Subcutaneous abdominal adipose tissue (tissue), 5 donors: ENCODE measurements around the gene IPPK.
A peak's percentile ranks its signal among the peaks of the same experiment; 100 is the strongest.

ENCODE experiments used
- H3K27ac ChIP-seq: one replicate; pipeline ENCODE4 v1.7.0; 2013; ENCODE audit warnings: low read depth, mild to moderate bottlenecking, inconsistent platforms, low read length, moderate library complexity
- H3K27me3 ChIP-seq, 5 donors: one replicate each; pipeline ENCODE4 v1.7.0; 2013; ENCODE audit warnings: low read length in 5 of 5, inconsistent platforms in 1 of 5; ENCODE audit not compliant: control insufficient read depth in 5 of 5, insufficient read depth in 4 of 5
- H3K36me3 ChIP-seq, 5 donors: one replicate each; pipeline ENCODE4 v1.7.0; 2013; ENCODE audit warnings: low read length in 5 of 5; ENCODE audit not compliant: control insufficient read depth in 5 of 5, insufficient read depth in 5 of 5
- H3K4me1 ChIP-seq, 5 donors: one replicate each; pipeline ENCODE4 v1.7.0; 2013; ENCODE audit warnings: low read length in 5 of 5, mild to moderate bottlenecking in 3 of 5, moderate library complexity in 1 of 5; ENCODE audit not compliant: control insufficient read depth in 5 of 5, insufficient read depth in 5 of 5
- H3K4me3 ChIP-seq, 5 donors: one replicate each; pipeline ENCODE4 v1.7.0; 2013; ENCODE audit warnings: low read length in 5 of 5, low read depth in 1 of 5
- H3K9ac ChIP-seq, 5 donors: one replicate each; pipeline ENCODE4 v1.7.0; 2013; ENCODE audit warnings: low read length in 5 of 5, mild to moderate bottlenecking in 4 of 5, moderate library complexity in 3 of 5
- H3K9me3 ChIP-seq, 5 donors: one replicate each; pipeline ENCODE4 v1.7.0; 2013; ENCODE audit warnings: low read length in 5 of 5; ENCODE audit not compliant: control insufficient read depth in 5 of 5
- donor health status: healthy.
- donor health status: healthy.
- donor health status: healthy.
- donor health status: healthy.
- donor health status: healthy.

IPPK gene

DNA sequence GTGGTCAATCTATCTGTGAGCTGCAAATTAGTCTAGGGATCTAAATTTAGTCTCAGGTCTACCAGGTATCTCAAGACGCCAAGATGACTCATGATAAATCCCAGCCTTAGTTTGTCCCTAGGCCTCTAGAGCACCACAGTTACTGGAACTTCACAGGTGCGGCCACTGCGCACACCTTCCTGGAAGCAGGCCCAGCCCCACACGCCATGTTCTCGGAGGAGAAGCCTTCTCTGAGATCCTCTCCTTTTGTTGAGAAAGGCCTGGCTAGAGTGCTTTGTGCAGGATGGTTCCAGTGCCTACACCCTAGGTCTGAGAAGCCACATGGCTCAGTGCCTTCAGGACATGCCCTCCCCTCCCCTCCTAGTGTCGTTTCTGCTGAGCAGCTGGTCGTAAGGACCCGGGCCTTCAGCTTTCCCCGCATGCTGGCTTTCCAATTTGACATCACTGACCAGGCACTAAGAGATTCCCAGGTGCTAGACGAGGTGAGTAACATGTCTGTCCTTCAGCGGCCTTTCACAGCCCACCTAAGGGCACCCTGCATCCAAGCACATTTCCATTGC lies 51.9 kb downstream of the IPPK start:
- Histone ChIP-seq H3K27ac (peak overlapping the region; percentile 17), H3K4me3 (no peak overlapping the region), H3K4me1 (peaks cover 4 to 42% (median 36%) of the 10 kb centered on the region in 5 donors), H3K9me3 (no peaks in the 10 kb centered on the region), H3K9ac (no peak overlapping the region), H3K36me3 (peaks cover 0 to 67% (median 41%) of the 10 kb centered on the region in 5 donors), H3K27me3 (no peaks in the 10 kb centered on the region)

DNA sequence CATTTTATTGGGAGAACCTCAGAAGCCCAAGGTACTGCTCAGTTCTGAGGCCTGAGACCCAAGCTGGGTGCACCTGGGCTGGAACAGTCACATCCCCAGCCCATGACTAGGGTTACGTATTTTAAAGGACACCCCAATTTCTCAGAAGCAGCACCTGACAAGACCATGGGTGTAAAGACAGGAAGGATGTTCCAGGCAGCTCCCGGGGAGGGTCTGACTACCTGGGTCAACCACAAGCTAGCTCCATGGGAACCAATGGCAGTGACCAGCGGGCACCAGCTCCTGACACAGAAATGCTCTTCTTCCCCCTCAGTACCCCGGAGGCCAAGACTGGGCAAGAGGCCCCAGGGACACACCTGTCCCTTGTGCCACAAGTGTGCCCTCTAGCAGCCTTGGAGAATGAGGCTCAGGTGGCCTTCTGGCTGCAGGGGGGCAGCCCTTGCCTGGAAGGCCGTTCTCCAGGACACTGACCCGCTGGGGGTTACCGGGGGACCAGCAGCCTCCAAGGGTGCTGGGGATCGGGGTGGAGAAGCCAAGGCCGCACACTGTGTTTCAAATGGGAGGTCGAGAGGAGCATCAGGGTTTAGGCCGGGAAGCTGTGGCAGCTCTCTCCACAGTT lies 52.6 kb downstream of the IPPK start:
- H3K4me3 ChIP-seq: no peak overlapping the region
- H3K27me3 ChIP-seq: no peaks in the 10 kb centered on the region
- H3K27ac ChIP-seq: peak overlapping the region; percentile 74
- H3K4me1 ChIP-seq: peaks cover 4 to 42% (median 36%) of the 10 kb centered on the region in 5 donors
- H3K36me3 ChIP-seq: peaks cover 0 to 73% (median 46%) of the 10 kb centered on the region in 5 donors
- H3K9ac ChIP-seq: no peak overlapping the region
- no peaks in the 10 kb centered on the region for H3K9me3 ChIP-seq

DNA sequence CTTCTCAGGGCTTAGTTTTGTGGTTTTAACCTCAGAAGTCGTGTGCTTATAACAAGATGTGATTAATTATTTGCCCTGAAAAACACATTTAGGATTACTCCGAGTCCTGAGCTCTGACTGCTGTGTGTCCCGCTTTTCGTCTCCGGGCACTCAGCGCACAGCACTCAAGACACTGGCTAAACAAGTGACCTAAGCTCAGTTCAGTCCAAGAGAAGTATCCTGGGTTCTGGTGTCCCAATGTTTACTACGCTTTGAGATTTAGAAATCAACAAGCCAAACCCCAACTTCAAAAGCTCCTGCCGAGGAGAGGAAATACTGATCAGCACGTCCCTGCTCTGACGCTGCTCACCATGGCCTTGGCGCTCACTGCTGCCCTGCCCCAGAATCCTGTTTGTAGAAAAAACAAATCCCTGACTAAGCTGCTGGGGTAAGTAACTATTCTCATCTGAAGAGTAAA lies 53.2 kb downstream of the IPPK start:
- peaks cover 7 to 48% (median 41%) of the 10 kb centered on the region in 5 donors for H3K4me1 ChIP-seq
- H3K9me3 ChIP-seq: no peaks in the 10 kb centered on the region
- H3K4me3 ChIP-seq: peak overlapping the region in 4 of 5 donors; percentile 3 to 38 (median 14)
- peak overlapping the region; percentile 74 for H3K27ac ChIP-seq
- H3K27me3 ChIP-seq: no peaks in the 10 kb centered on the region
- peaks cover 0 to 79% (median 48%) of the 10 kb centered on the region in 5 donors for H3K36me3 ChIP-seq
- peak overlapping the region in 3 of 5 donors; percentile 37 to 54 (median 50) for H3K9ac ChIP-seq

DNA sequence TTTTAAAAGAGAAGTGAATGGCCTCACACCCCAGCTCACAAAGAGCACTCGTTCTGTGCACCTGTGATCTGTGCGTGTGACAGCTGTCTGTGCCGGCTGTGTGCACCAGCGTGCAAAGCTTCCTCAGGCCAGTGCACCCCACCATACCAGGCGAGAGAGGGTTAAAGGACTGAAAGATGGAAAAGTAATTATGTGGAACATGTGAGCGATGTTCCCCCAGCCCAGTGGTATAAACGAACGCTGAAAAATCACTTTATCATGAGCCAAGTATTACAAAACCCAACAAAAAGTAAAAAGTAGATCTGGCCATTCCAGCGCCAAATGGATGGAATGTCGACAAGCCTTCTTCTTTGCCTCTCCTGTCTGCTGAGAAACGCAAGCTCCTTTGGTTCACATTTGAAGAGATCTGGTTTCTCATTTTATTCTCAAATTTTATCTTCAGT lies 53.7 kb downstream of the IPPK start:
- H3K9me3 ChIP-seq: no peaks in the 10 kb centered on the region
- H3K9ac ChIP-seq: peak overlapping the region in 3 of 5 donors; percentile 37 to 54 (median 50)
- peak overlapping the region; percentile 74 for H3K27ac ChIP-seq
- peaks cover 8 to 52% (median 45%) of the 10 kb centered on the region in 5 donors for H3K4me1 ChIP-seq
- peaks cover 0 to 81% (median 49%) of the 10 kb centered on the region in 5 donors for H3K36me3 ChIP-seq
- H3K27me3 ChIP-seq: no peaks in the 10 kb centered on the region
- H3K4me3 ChIP-seq: peak overlapping the region in 4 of 5 donors; percentile 3 to 38 (median 9)

DNA sequence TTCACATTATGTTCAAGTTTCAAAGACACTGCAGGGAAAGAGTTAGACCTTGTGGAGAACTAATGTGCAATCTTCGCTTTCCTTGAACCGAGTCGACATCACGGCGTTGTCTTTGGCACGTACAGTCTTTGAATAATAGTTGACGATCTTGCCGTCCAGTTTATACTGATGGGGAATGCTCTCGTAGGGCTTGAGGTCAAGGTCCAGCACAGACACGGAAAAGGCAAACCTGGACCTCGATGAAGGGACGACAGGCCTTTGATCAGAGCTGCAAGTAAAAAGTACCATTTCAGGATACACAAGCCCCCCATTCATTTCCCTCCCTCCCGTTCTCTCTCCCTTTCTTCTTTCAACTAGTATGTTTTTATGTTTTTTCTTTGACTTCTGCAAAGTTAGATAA lies 54.1 kb downstream of the IPPK start:
- Histone ChIP-seq H3K4me3 (peak overlapping the region in 1 of 5 donors; percentile 38), H3K27ac (peak overlapping the region; percentile 74), H3K36me3 (peaks cover 0 to 86% (median 49%) of the 10 kb centered on the region in 5 donors), H3K4me1 (peaks cover 9 to 57% (median 50%) of the 10 kb centered on the region in 5 donors), H3K9me3 (no peaks in the 10 kb centered on the region), H3K9ac (no peak overlapping the region), H3K27me3 (no peaks in the 10 kb centered on the region)

DNA sequence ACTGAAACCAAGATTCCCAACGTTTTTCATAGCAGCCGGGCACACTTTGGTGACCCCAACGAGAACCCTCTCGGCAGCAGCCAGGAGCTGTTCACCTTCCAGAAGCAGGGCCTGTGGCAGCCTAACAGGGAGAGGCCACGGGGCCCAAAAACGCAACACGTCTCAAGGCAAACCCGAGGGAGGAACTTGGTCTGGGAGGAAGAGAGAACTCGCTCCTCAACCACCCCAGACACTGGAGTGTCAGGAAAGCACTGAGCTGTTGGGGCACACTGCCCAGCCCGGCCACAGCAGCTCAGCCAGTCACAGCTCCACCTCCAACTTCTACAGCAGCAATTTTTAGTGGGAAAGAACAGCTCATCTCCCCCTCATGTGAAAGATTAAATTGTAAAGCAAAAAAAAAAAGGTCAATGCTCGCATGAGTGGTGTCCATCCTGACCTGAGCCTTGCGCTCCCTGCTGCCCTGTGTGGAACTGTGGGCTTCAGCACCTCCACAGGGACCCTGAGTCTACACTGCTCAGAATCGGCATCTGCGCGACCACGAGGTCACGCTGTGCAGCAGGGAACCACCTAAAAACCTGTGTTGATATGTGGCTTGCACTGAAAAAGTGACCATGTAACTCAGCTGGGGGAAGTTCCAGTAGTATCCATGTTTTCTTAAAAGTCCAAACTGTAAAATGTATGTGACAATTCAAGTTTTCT lies 55.0 kb downstream of the IPPK start:
- no peak overlapping the region for H3K27ac ChIP-seq
- peaks cover 0 to 86% (median 49%) of the 10 kb centered on the region in 5 donors for H3K36me3 ChIP-seq
- H3K4me1 ChIP-seq: peaks cover 13 to 65% (median 54%) of the 10 kb centered on the region in 5 donors

DNA sequence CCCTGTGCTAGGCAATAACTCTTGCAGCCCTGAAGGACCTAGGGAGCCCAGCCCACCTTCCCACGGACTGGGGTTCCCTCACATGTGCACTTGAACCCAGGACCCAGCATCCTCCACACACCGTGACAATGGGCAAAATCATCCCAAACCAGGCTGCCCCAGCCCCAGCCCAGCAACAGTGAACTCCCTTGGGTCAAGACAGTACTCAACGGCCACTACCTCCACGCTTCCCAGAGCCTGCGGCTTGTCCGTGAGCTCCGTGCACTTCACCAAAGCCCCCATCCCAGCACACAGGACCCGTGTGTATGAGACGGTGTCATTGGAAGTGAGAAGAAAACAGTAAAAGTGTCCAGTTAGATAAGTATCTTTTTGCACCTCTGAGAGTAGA lies 55.8 kb downstream of the IPPK start:
- H3K4me1 ChIP-seq: peaks cover 14 to 73% (median 58%) of the 10 kb centered on the region in 5 donors

More for the DNA sequence above, 55.0 kb downstream of the IPPK start:
- no peak overlapping the region for H3K9ac ChIP-seq
- H3K9me3 ChIP-seq: no peaks in the 10 kb centered on the region
- H3K27me3 ChIP-seq: no peaks in the 10 kb centered on the region
- H3K4me3 ChIP-seq: peak overlapping the region in 1 of 5 donors; percentile 36

DNA sequence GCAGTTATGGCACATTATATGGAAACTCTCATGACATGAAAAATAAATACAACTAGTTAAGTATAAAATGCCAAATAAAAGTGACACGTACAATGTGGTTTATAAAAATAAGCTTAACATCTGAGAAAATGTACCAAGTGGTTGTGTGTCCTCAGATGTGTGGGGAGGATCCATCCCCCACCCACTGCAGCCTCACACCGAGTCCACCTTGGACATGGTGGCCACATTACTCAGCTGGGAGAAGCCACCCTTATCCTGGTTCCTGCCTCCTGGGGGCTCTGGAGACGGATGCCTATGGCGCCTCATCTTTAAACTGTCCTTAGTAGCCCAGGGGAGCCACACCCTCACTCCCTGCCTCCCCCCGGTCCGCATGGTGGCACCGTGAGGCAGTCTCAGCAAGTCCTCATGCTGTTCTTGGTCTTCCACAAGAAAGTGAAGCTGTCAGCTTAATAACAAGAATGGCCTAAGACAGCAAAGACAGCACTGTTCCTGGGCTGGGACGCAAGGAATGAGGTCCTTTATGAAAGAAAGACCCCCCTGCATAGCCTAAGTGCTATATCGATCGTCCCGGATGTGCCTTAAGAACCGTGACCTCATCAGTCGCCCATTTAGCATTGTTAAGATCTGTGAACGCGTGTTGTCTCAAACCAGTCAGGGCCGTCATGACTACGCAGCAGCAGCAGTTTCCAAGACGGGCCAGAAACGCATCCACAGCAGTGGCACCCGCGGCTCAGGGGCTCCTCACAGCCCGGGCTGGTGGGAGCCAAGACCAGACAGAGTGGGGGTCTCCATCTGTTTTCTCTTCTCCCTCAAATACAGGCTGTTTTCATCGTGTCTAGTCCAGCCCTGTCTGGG lies 56.4 kb downstream of the IPPK start:
- H3K9ac ChIP-seq: no peak overlapping the region
- H3K4me3 ChIP-seq: no peak overlapping the region
- no peak overlapping the region for H3K27ac ChIP-seq
- H3K27me3 ChIP-seq: no peaks in the 10 kb centered on the region
- H3K9me3 ChIP-seq: no peaks in the 10 kb centered on the region
- H3K4me1 ChIP-seq: peaks cover 16 to 77% (median 64%) of the 10 kb centered on the region in 5 donors
- H3K36me3 ChIP-seq: peaks cover 0 to 72% (median 40%) of the 10 kb centered on the region in 5 donors

More for the DNA sequence above, 55.8 kb downstream of the IPPK start:
- Histone ChIP-seq H3K9me3 (no peaks in the 10 kb centered on the region), H3K9ac (no peak overlapping the region), H3K27me3 (no peaks in the 10 kb centered on the region), H3K27ac (no peak overlapping the region), H3K36me3 (peaks cover 0 to 78% (median 45%) of the 10 kb centered on the region in 5 donors), H3K4me3 (no peak overlapping the region)

DNA sequence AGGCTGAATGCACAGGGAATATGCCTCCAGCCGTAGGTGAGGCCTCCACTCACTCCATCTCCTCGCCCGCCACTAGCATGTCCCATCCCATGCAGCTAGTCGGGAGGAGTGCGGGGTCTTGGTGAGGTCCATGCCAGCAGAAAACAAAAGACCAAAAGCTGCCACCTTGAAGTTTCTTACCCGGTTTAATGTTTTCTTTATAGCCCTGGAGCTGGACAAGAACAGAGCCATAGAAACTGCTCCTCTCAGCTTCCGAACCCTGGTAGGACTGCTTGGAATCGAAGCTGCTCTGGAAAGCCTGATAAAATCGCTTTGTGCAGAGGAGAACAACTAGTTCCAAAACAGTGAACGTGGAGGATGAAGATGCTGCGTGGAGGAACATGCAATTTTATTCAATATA lies 57.1 kb downstream of the IPPK start:
- Histone ChIP-seq H3K36me3 (peaks cover 0 to 66% (median 34%) of the 10 kb centered on the region in 5 donors), H3K9ac (no peak overlapping the region), H3K27me3 (no peaks in the 10 kb centered on the region), H3K27ac (no peak overlapping the region), H3K9me3 (no peaks in the 10 kb centered on the region), H3K4me1 (peaks cover 17 to 77% (median 71%) of the 10 kb centered on the region in 5 donors), H3K4me3 (no peak overlapping the region)
